GM21723 (cell line): ENCODE results near the gene NUP210.

Source experiments
- ATAC-seq: cut with Tn5 transposase; IDR thresholded peaks from one replicate; pipeline ENCODE4 v1.9.1; 2021; ENCODE audit warnings: mild to moderate bottlenecking, moderate library complexity; ENCODE audit not compliant: unreplicated experiment

NUP210 gene

DNA sequence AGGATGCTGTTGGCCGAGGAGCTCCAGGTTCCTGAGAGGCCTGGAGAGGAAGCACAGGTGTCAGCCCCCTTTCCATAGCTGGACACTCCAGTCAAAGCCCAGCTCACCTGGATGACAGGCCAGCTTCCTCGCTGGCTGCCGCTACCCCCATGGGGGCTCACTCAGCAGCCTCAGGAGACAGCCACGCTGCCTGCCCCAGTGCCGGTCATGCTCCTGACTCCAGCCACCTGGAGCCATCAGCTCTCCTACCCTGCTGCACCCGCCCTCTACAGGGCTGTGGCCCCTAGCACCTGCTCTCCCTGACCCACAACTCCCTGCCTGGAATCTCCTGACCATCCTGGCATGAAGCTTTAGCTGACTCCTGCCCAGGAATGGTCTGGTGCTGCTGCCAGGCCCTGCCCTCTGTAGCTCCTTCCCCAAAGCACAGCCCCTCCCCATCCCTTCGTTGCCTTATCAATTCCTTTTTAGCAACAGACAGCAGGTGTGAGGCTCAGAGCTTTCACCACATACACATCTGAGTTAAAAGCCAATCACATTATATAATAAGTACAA, 94.2 kb downstream of the NUP210 start:
- no peak for ATAC-seq

DNA sequence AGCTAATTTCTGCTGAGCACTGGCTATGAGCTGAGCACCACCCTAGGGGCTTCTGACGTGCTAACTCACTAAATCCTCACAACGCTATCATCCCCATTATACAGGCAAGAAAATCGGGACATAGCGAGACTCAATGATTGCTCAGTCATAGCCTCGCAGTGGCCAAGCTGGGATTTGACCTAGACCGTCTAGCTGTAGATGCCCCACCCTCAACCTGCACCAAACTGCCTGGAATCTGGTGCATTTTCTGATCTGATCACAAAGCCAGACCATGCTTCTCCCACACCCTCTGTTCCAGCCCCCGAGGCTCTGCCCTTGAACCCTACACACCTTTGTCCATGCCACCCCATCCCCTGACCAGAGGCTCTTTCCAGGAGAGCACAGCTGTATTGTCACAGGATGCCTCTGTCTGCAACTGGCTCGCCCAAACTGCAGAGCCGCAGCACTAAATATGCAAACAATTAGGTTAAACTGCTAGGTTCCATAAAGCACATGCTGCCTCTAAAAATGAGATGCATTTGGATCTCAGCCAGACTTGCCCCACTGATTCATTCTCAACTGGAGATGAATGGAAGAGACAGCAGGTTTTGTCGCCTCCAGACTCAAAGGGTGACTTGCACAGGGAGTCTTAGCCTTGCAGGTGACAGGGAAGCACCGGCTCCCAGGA, 95.2 kb downstream of the NUP210 start:
- peak; percentile 57 for ATAC-seq

DNA sequence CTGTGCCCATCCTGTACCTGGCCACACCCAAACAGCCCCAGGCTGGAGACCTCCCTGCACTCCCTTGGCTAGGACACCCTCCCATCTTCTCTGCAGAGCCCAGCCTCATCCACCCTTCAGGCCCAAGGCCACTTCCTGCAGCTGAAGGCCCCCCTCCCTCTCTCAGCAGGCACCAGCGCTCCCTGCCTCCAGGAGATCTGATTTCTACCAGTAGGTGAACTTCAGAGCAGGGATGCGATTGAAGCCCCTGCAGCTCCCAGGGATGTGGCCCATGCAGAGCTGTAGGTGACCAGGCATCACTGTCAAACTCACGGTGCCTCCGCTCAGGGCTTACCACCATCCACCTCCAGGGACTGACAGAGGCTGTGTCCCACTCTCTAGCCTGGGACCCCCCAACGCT, 96.3 kb downstream of the NUP210 start:
- no peak for ATAC-seq

DNA sequence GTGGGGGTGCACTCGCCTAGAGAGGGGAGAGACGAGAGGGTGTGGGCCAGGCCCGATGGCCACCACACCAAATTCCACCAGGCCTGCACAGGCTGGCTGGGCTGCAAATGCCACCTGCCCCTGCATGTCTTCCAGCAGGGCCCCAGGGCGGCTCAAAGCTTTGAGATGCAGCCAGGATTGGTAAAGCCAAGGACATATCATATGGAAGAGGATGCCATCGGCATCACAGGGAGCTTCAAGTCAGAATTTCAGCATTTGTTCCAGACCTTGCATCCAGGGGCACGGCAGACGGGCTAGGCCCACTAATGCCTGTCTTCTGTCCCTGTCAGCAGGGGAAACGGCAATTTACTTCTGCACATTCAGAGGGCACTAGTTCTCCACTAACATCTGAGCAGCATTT, 97.8 kb downstream of the NUP210 start:
- no peak for ATAC-seq

DNA sequence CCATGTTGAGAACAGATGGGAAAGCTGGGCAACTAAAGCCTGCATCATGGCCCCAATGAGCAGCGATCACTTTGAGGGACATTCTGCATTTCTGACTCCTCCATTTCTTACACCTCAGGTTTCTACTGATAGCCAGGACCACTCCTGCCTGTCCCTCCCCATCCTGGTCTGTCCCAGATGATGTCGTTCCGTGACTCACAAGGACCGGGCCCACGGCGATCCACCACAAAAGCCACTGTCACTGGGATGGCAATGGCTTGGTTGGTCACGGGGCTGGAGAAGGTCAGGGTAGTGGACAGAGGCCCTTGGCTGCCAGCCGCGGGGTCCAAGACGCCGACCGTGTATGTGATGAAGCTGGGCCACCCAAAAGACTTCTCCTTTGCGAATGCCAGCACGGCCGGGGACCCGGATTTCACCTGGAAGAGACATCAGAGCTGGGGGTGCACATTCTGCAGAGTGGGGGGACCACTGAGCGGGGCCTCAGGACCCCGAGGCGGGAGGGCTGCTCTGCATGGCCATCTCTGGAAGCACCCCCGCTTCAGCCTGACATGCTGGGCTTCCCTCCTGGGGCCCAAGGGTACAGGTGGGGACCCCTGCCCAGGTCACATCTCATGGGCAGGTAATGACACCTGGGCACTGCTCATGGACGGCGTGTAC, 100.4 kb downstream of the NUP210 start:
- no peak for ATAC-seq

DNA sequence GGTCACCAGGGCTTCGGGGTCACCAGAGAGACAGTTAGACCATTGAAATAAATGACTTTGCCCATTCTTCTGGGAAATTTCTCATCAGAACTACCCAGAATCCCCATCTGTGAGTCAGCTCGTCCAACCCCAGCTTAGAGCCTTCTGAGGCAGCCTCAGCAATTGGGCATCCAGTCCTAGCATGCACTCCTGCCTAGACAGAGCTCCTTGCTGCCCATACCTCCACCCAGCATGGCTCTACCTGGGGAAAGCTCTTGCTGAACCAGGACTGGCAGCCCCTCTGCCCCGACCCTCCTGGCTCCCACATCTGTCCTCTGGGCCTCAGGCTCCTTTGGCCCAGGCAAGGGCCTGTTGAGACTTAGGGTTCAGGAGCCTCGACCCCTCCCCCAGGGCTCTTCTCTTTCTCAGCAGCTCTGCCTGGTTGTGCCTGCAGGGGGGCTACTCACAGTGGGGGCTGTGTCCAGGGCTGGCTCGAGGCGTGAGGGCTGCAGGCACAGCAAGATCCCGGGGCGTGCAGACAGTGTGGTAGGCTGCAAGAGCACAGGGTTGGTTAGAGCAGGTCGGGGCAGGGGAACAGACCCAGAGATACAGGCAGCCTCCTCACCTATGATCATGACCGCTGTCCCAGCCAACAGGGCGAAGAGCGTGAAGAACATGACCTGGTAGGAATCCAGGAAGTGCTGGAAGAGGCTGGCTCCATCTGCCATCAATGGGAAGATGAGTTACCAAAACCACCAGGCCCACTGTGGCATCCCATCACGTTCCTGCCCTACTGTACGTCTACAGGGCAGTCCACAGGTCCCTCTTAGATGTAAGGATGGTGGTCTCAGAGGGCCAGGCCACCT, 101.3 kb downstream of the NUP210 start:
- ATAC-seq = no peak

DNA sequence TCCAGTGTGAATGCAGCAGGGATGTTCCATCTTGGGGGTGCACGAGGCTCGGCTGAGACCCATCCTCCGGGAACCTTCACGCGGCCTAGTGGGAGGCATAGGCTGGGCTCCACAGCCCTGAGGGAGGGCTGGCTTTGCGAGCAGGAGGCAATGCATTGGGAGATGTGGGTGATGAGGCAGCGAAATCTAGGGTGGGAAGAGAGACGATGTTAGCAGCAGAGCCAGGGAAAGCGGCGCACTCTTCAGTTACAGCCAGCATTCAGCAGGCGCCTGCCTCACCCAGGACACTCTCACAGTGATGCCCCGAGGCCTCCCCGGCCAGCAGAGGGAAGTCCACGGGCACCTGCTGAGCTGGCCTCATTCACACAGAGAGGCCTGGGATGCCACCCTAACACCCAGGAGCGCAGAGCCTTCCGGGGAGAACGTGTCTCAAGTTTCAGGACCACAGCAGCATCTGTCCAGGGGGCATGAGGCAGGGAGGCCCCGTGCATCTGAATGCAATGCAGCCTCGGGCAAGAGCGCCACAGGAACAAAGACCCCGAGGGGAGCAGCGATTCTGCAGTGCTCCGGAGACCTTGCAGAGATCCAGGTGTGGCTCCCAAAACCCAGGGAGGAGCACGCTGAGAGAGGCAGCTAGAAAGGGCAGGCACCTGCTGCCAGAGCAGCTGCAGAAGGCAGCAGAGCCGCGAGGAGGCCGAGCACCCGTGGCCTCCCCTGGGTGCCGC, 102.4 kb downstream of the NUP210 start:
- no peak for ATAC-seq

DNA sequence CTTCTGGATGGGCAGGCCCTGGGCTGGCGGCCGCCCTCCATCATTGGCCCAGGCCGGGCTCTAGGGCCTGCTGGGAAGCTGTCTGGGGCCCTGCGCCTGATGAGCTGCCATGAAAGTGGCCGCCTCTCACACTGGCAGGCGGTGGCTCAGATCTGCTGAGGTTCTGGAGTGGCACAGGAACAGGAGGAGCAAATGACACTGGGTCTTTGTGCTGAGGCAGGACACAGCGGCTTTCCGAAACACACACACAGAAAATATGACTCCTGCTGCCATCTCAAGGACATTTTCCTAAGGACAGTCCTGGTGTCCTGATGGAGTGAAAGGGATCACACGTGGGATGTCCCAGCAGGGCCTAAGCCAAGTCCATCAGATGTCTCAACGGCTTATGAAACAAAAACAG, 103.5 kb downstream of the NUP210 start:
- no peak for ATAC-seq

DNA sequence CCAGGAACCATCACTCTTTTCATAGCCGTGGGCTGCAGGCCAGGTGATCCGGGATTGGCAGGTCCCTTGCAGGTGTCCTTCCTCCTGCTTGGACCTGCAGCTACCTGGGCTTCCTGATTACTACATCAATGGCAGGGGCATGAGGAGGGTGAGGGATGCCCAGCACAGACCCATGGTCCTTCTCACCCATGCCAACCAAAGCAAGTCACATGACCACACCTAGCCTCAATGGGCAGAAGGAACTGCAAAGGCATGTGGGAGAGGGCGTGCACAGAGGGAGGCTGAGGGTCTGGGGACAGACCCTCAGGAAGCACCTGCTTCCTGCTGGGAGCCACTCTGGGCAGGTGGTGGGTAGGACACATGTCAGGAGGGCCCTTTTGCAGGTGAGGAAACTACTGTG, 105.2 kb downstream of the NUP210 start:
- ATAC-seq = no peak

DNA sequence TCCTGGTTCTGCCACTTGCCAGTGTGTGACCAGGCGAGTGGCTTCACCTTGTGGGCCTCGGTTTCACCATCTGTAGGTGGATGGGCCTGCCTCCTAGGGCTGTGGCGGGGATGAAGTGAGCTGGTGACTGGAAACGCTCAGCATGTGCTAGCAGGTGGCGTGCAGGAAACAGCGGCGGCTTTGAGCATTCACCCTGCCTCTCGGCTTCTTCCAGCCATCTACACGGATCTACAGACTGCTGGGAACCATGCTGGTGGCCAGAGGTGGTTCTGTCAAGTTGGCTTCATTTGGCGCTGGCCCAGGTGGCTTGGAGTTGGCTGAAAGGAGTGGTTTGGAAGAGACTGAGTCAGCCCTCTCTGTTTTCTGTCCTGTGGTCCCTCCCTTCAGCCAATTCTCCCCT, 106.3 kb downstream of the NUP210 start:
- no peak for ATAC-seq

DNA sequence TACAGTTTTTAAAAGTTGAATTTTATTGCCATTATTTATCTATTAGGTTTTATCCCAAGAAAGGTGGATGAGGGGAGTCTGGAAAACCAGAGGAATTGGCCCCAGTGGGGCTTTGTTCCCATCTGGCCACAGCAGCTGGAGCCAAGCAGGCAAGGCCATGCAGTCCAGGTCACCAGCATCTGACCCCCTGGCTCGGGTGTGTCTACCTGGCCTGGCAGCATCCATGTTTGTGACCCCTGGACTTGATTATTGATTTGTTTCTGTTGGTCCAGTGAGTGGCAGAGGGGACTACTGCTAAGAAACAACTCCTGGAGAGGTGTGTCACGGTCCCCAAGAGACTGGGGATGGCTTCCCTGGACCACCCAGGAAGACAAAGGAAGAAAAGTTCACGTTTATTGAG, 111.1 kb downstream of the NUP210 start:
- ATAC-seq = no peak

DNA sequence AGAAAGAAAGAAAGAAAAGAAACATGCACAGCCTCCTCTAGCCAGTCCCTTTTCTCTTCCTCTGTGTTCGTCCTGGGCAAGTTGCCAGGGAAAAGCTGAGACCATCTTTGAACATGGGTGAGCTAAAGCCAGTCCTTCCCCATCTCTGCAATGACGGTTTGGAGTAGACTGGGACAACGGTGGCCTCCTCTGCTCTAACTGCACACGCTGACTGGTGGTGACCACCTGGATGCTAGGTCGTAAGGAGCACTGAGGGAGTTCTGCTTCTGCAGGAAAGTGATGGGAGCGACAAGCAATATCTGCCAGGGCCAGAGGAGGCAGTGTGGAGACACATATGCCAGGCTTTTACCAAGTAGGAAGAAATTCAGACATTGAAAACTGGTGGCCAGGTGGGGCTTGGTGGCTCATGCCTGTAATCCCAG, 111.7 kb downstream of the NUP210 start:
- no peak for ATAC-seq

DNA sequence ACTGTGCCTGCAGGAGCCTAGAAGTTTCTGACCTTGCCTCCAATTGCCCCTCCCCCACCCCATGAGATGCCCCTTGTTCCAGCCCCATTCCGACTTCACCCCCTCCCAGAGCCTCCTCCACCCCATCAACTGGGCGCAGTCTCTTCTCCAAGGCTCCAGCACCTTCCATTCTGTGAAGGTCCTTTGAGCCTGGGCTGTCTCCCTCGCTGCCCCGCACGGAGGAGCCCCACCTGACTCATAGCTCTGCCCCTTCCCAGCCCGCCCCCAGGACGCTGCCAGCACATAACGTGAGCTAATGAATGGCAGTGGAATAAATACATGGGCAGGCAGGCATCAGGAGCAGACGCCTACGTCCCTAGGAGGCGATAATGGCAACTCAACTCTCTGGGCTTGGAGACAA, 113.1 kb downstream of the NUP210 start:
- no peak for ATAC-seq

DNA sequence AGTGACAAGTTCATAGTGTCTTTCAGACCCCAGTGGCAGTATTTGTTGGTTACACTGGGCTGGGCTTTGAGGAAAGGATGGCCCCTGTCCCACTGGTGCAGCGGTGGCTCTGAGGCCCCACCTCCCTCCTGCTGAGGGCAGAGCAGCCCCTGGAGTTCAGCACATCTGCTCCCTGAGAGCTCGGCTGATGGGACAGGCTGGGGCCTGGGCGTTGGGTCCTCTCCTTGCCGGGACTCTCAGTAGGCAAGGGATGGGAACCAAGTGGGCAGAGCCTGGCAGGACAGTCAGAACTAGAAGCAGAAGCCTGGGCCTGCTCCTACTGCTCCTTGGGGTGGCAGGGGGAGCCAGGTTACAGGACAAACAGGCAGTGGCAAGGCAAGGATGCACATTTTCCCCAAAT, 114.5 kb downstream of the NUP210 start:
- ATAC-seq = no peak

DNA sequence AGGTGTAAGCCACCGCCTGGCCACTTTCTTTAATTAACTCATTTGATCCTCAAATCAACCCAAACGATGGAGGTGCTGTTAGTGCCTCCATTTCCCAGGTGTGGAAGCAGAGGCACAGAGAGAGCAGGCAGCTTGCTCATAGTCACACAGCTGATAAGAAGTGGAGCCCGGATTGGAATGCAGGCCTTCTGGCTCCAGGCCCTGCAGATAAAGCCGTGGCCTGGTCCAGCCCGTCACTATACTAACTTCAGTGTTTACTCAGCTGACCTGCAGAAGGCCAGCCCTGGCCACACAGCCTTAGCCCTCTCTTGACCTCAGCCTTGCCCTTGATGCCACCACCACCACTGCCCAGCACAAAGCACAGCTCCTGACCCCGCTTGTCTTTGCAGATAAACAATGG, 116.7 kb downstream of the NUP210 start:
- ATAC-seq = no peak

DNA sequence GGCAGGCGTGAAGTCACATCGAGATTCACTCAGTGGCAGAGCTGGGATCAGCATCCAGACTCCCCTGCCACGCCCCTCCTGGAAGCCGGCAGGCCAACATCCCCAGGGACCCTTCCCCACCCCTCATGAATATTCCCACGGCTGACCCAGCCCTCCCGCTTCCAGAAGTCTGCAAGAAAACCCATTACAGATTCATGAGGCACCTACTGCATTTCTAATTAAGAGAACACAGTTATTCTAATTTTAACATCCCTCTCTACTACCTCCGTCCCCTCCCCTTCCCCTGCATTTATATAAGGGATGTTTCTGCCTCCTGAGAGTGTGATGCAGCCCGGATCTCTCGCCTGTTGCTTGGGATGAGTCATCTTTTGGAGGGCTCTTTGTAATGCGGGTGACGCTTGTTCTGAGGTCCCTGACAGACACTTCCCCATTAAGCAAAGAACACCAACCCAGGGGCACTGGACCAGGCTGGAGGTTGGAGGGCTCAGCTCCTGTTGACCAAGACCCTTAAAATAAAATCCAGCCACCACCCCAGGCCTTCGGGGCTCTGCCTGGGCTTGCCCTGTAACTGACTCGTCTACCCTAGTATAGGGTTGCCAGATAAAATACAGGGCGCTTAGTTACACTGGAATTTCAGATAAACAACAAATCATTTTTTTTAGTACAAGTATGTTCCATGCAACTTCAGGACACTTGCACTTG, 118.7 kb downstream of the NUP210 start:
- ATAC-seq = no peak

DNA sequence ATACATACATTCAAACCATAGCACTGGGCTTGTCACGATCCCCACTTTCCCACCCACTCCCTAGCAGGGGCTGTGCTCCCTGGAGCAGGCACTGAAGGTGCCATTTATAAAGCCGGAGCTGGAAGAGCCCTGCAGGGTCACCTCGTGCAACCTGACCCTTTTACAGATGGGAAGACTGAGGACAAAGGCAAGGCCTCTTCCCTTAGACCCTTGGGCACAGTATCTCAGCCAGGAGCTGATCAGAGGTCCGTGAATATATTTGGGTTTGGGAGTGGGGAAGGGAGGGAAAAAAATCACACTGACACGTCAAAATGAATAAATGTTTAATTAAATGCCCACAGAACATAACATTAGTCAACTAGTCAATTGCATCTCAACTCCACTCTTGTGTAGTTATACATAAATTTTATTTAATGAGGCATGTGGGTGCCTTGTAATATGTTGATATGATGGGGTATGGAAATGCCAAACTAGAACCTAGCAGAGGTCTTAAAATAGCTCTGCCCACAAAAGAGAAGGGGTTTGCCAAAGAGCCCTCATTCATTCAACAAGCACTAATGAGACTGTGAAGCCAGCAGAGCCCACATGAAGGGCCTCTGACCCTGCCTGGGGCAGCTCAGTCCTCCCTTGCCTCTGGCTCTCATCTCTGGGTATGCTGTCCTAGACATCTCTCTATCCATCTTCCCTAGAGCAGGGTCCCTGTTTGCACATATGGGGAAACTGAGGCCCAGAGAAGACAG, 119.4 kb downstream of the NUP210 start:
- no peak for ATAC-seq

DNA sequence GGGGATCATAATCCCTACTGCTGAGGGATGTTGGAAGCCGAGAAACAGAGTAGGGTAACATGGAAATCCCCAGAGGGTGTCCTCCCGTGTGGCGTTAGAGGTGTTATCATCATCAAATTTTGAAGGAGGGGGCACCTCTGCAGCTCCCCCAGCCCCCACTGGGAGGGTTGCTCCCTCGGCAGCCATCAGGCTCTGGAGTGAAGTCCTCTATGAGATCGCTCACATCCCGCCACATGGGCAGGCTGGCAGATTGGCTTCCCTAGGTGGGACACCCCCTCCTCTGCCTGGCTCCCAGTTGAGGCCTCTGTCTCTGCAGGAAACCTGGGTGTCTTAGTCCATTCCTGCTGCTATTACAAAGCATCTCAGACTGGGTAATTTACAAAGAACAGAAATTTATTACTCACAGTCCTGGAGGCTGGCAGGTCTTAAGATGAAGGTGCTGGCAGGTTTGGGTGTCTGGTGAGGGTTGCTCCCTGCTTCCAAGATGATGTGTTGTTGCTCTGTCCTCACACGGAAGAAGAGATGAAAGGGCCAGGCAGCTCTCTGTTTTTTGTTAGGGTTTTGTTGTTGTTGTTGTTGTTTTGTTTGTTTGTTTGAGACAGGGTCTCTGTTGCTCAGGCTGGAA, 120.5 kb downstream of the NUP210 start:
- ATAC-seq = no peak

DNA sequence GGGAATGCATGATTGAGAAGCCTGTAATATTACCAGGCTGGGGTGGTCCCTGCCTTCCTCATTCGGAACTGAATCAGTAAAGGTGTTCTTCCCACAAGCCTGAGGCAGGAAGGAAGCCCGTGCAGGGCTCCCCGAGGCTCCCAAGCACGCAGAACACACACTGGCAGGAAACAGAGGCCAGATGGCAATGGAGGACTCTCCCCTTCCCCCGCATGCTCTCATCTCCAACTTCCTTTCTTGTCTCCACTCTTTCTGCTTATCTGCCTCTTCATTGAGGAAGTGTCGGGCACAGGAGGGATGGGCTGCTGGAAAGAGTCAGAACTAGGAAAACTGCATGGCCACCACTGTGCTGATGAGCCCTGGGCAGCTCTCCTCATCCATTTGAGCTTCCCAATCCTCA, 123.5 kb downstream of the NUP210 start:
- ATAC-seq = no peak
